ENCODE measurements around the gene ANKS1A.

The ANKS1A gene

DNA sequence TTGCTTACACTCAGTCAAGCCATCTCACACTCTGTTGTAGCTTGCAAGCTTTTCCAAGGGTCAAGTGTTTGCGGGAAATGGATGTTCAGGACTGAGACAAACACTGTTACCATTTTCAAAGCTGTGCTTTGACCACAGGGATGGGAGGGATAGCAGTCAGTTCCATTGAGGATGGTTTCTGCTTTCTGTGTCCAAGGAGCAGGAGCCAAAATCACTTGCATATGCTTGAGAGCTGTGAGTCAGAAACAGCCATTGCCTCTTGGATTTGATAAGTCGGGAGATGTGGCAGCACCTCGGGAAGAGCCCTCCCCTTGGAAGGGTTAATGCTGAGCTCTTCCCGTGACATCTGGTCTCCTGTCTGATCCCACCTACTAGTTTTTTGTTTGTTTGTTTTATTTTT is 166.8 kb downstream of the ANKS1A start:
- H3K4me3 ChIP-seq (replicated peaks in 1 of 2; ENCODE audit: low read depth in 2 of 2, low read length in 2 of 2), result no peak overlapping the region
- TF ChIP-seq, protein P1, sequence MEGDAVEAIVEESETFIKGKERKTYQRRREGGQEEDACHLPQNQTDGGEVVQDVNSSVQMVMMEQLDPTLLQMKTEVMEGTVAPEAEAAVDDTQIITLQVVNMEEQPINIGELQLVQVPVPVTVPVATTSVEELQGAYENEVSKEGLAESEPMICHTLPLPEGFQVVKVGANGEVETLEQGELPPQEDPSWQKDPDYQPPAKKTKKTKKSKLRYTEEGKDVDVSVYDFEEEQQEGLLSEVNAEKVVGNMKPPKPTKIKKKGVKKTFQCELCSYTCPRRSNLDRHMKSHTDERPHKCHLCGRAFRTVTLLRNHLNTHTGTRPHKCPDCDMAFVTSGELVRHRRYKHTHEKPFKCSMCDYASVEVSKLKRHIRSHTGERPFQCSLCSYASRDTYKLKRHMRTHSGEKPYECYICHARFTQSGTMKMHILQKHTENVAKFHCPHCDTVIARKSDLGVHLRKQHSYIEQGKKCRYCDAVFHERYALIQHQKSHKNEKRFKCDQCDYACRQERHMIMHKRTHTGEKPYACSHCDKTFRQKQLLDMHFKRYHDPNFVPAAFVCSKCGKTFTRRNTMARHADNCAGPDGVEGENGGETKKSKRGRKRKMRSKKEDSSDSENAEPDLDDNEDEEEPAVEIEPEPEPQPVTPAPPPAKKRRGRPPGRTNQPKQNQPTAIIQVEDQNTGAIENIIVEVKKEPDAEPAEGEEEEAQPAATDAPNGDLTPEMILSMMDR (IDR thresholded peaks at IDR 0.05; ENCODE audit: low read depth, low read length), result no peak
- no peak for DNase-seq (ENCODE audit: low read depth in 2 of 2)

DNA sequence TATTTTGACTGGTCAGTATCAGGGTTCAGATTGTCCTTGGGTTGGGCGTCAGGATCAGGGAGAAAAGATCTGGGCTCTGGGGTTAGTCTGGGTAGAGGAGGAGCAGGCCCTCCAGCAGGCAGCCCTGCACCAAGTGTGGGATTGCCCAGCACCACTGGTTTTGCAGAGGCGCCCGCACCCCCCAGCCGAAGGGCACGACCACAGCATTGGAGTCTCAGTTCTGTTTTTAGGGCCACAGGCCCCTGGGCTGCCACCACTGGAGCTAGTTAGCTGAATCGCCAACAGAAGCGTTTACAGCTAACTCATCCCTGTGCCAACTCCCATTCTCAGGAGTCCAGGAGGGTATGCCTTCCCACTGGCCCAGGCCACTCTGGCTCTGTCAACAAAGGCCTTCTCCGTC is 167.9 kb downstream of the ANKS1A start:
- TF ChIP-seq, protein P1 (IDR thresholded peaks at IDR 0.05; ENCODE audit: low read depth, low read length), result no peak
- H3K4me3 ChIP-seq (replicated peaks in 1 of 2; ENCODE audit: low read depth in 2 of 2, low read length in 2 of 2), result no peak overlapping the region
- DNase-seq (ENCODE audit: low read depth in 2 of 2), result no peak

DNA sequence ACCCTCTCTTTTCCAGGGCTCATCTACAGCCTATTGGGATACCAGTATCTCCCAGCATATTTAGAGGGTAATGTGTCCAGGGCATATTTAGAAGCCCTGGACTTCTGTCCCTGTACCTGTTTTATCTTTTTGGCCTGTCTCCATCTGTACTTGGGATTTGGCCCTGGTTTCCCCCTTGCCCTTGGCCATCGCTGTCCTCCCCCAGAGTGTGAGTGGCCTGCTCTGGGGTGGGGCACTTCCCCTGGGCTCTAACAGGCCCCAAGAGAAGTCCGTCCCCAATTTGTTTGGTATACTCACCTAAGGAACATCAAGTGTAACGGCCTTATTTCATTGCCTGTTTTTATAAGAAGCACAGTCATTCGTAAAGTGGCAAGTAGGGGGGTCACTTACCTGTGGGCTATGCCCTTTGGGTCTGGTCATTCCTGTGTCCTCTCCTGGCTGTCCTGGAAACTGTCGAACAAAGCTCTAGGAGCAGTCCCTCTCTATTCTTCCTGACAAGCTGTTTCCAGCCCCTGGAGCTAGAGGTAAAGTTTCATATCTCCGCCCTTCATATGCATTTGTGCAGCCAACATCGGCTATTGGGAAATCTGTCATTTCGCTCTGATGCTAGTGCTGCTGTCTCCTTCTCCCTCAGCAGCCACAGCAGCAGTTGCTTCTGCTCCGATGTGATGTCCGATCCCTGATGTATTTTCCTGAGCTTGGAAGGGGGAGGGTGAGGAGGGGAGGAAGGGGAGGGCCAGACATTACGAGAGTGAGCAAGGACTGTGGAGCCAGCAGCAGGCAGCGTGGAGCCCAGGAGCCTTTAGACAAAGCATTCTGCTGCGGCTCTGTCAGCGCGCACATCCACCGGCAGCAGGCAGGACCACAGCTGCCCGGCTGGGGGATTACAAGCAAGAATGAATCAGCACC is 168.6 kb downstream of the ANKS1A start:
- TF ChIP-seq, protein P1 (IDR thresholded peaks at IDR 0.05; ENCODE audit: low read depth, low read length), result no peak
- DNase-seq (ENCODE audit: low read depth in 2 of 2), result no peak
- H3K4me3 ChIP-seq (replicated peaks in 1 of 2; ENCODE audit: low read depth in 2 of 2, low read length in 2 of 2), result no peak overlapping the region

DNA sequence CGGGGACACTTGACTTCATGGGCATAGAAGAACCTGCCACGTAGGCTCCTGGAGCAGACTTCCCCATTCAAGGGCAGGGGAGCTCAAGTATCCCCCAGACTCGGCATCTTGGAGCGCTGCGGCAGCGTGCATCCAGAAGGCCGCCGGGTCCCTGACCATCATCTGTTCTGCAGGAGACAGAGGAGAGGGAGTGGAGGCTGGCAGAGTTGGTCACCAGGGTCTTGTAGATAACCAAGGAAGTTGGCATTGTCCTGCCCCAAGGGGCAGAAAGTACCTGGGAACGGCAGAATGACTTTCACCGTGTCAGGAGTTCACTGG is 169.3 kb downstream of the ANKS1A start:
- TF ChIP-seq, protein P1 (IDR thresholded peaks at IDR 0.05; ENCODE audit: low read depth, low read length), result no peak
- no peak for DNase-seq (ENCODE audit: low read depth in 2 of 2)
- no peak overlapping the region for H3K4me3 ChIP-seq (replicated peaks in 1 of 2; ENCODE audit: low read depth in 2 of 2, low read length in 2 of 2)

DNA sequence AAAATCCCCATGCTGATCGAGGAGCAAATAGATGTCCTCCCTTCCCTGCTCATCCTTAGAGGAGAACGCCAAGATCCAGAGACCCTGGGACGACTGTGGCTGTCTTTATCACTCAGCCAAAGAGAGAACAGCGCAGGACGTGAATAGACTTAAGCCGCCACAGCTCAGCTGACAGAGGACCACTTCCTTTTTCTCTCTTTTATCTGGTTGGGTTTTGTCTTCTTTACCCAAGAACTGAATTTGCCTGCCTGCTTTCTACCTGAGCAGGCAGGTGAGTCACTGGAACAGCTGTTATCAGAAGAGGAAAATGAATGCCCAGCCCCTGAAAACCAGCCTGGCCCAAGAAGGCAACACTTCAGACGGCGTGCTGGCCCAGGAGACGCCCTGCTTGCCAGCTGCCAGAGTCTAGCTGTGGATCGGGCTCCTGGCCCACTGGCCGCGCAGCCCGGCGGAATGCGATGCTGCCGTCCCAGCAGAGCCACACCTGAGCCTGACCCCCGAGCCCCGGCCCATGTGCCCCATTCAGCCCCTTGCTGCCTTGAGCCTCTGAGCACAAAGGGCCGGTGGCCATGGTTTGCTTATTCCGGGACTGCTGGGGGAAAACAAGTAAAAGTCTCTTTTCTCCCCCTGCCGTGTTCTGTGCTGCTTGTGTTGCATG is 169.9 kb downstream of the ANKS1A start:
- TF ChIP-seq, protein P1 (IDR thresholded peaks at IDR 0.05; ENCODE audit: low read depth, low read length), result no peak

DNA sequence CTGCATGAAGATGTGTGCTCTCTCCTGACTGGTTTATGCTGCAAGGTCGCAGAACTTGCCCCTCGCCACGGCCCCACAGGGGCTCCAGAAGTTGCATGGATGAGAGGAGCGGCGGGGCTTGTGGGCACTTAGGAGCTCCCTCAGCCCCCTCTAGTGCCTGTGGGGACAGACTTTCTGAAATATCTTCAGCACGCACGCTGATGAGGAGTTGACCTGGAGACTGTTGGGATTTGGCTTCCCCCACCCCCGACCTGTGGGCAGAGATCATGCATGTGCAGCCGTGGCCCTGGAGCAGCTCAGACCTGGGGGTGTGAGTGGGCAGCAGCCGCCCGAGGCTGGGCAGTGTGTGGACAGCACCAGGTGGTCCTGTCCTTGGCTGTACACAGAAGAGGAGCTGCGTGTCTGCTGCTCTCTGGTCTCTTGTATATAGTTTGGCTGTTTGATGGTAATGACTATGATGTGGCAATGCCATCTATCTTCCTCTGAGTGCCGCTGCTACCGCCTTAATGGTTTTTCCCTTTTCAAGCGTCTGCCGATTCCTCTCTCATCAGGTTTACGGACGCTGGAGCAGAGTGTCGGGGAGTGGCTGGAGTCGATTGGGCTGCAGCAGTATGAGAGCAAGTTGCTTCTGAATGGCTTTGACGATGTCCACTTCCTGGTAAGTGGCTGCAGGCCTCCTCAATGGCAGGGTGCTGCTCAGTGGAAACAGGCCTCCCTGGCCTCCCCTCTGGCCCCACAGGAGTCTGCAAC is 170.7 kb downstream of the ANKS1A start:
- TF ChIP-seq, protein P1 (IDR thresholded peaks at IDR 0.05; ENCODE audit: low read depth, low read length), result no peak
- no peak overlapping the region for H3K4me3 ChIP-seq (replicated peaks in 1 of 2; ENCODE audit: low read depth in 2 of 2, low read length in 2 of 2)
- no peak for DNase-seq (ENCODE audit: low read depth in 2 of 2)

More for the DNA sequence above, 169.9 kb downstream of the ANKS1A start:
- H3K4me3 ChIP-seq (replicated peaks in 1 of 2; ENCODE audit: low read depth in 2 of 2, low read length in 2 of 2), result no peak overlapping the region
- no peak for DNase-seq (ENCODE audit: low read depth in 2 of 2)

Measured in cardiac fibroblast (primary cell).